ENCODE results near the gene ETFA.

The ETFA gene

GRCh38 chr15:76221085-76221767 lies 90.0 kb downstream of the ETFA start:
- DNase-seq (ENCODE audit: low read depth, low spot score), result no peak

GRCh38 chr15:76217882-76218217 lies 93.4 kb downstream of the ETFA start:
- no peak for DNase-seq (ENCODE audit: low read depth, low spot score)

- peak; percentile 91 for DNase-seq (ENCODE audit: low read depth, low spot score)
Observed at GRCh38 chr15:76217029-76217881, 94.0 kb downstream of the ETFA start.

- no peak for DNase-seq (ENCODE audit: low read depth, low spot score)
Observed at GRCh38 chr15:76215634-76216033, 95.6 kb downstream of the ETFA start.

- no peak for DNase-seq (ENCODE audit: low read depth, low spot score)
Observed at GRCh38 chr15:76209942-76210341, 101.3 kb downstream of the ETFA start.

GRCh38 chr15:76209523-76209922 lies 101.7 kb downstream of the ETFA start:
- DNase-seq (ENCODE audit: low read depth, low spot score), result no peak

GRCh38 chr15:76208786-76209424 lies 102.4 kb downstream of the ETFA start:
- DNase-seq (ENCODE audit: low read depth, low spot score), result no peak

- no peak for DNase-seq (ENCODE audit: low read depth, low spot score)
Observed at GRCh38 chr15:76208084-76208785, 103.0 kb downstream of the ETFA start.

- DNase-seq (ENCODE audit: low read depth, low spot score), result peak; percentile 94
Observed at GRCh38 chr15:76206325-76206976, 104.8 kb downstream of the ETFA start.

- DNase-seq (ENCODE audit: low read depth, low spot score), result no peak
Observed at GRCh38 chr15:76204916-76205460, 106.3 kb downstream of the ETFA start.

GRCh38 chr15:76204109-76204845 lies 107.0 kb downstream of the ETFA start:
- DNase-seq (ENCODE audit: low read depth, low spot score), result no peak

GRCh38 chr15:76203346-76204108 lies 107.7 kb downstream of the ETFA start:
- DNase-seq (ENCODE audit: low read depth, low spot score), result no peak

- DNase-seq (ENCODE audit: low read depth, low spot score), result no peak
Observed at GRCh38 chr15:76201536-76202255, 109.6 kb downstream of the ETFA start.

GRCh38 chr15:76200641-76201105 lies 110.6 kb downstream of the ETFA start:
- no peak for DNase-seq (ENCODE audit: low read depth, low spot score)

- no peak for DNase-seq (ENCODE audit: low read depth, low spot score)
Observed at GRCh38 chr15:76200083-76200465, 111.2 kb downstream of the ETFA start.

GRCh38 chr15:76199106-76200082 lies 111.9 kb downstream of the ETFA start:
- peak; percentile 77 for DNase-seq (ENCODE audit: low read depth, low spot score)

GRCh38 chr15:76198456-76199105 lies 112.7 kb downstream of the ETFA start:
- DNase-seq (ENCODE audit: low read depth, low spot score), result no peak

Measured in astrocyte of the hippocampus (primary cell).